ENCODE measurements around the gene CCN5.

CCN5 gene

DNA sequence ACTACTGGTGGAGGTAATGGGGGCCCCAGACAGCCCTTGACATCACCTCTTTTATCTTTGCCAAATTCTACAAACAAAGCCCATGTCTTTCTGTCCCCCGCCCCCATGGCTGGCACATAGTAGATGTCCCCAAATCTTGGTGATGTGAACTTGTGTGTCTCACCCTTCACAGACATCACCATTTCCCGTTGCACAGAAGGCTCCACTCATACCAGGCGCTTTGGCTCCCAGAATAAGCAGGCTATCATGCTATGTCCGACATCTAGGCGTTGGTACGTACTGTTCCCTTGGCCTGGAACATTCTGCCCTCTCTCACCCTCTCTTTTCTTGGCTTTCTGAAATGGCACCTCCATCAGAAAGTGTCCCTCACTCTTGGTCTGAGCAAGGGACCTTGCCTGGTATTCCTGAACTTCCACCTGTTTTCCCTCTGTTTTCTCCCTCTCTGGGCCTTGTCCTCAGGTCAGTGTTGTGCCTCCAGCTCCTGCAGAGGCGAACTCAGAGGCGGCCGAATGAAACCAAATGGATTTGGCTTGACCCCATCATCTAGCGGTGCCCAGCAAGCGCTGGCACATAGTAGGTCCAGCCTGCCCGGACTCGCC, 968 bp upstream of the CCN5 start:
- Histone ChIP-seq H3K4me1 (ENCODE audit: control insufficient read depth, insufficient read depth, low read depth, low read length) (peaks cover 11% of the 10 kb centered on the region), H2AFZ (ENCODE audit: low read depth, low read length) (no peak overlapping the region), H4K91ac (ENCODE audit: low read length) (no peak overlapping the region), H3K9ac (ENCODE audit: low read length) (peak overlapping the region; percentile 29), H3K23ac (ENCODE audit: low read length in 2 of 2) (peak overlapping the region in 1 of 2 experiments; percentile 38), H3K4ac (ENCODE audit: low read depth in 1 of 2, low read length in 2 of 2) (no peak overlapping the region), H3K79me1 (replicated peaks; ENCODE audit: low read length, poor library complexity, severe bottlenecking) (no peaks in the 10 kb centered on the region), H3K18ac (ENCODE audit: low read depth in 1 of 2, low read length in 2 of 2) (peak overlapping the region in 1 of 2 experiments; percentile 78), H2BK12ac (ENCODE audit: low read length in 2 of 2) (peak overlapping the region in 1 of 2 experiments; percentile 65), H3K9me3 (ENCODE audit: control insufficient read depth, low read length) (no peaks in the 10 kb centered on the region), H2BK120ac (ENCODE audit: low read depth, low read length) (no peak overlapping the region), H3K14ac (ENCODE audit: low read length in 2 of 2) (no peak overlapping the region), H3K4me3 (ENCODE audit: insufficient read depth in 1 of 2, low read depth in 1 of 2, low read length in 2 of 2) (no peak overlapping the region), H3K27me3 (ENCODE audit: control insufficient read depth in 1 of 2, insufficient read depth in 1 of 2, low read length in 2 of 2) (no peaks in the 10 kb centered on the region), H2BK15ac (ENCODE audit: low read depth, poor library complexity, severe bottlenecking) (peak overlapping the region; percentile 26), H2AK5ac (ENCODE audit: low read length, severe bottlenecking) (peak overlapping the region; percentile 2), H4K8ac (ENCODE audit: low read length) (no peak overlapping the region), H2BK5ac (ENCODE audit: low read depth, low read length, poor library complexity, severe bottlenecking) (no peak overlapping the region), H3K27ac (ENCODE audit: low read length, poor library complexity, severe bottlenecking) (no peak overlapping the region), H3K36me3 (ENCODE audit: control insufficient read depth in 1 of 2, insufficient read depth in 2 of 2, low read depth in 1 of 2, low read length in 2 of 2) (peaks cover 0 to 25% of the 10 kb centered on the region in 2 experiments), H3K4me2 (ENCODE audit: low read length, poor library complexity, severe bottlenecking) (no peak overlapping the region)
- DNase-seq, result no peak
- 94% methylated on average over 13 of the region's 13 CpGs for WGBS

- Histone ChIP-seq H3K23ac (ENCODE audit: low read length in 2 of 2) (no peak overlapping the region), H3K27me3 (ENCODE audit: control insufficient read depth in 1 of 2, insufficient read depth in 1 of 2, low read length in 2 of 2) (no peaks in the 10 kb centered on the region), H3K27ac (ENCODE audit: low read length, poor library complexity, severe bottlenecking) (no peak overlapping the region), H3K36me3 (ENCODE audit: control insufficient read depth in 1 of 2, insufficient read depth in 2 of 2, low read depth in 1 of 2, low read length in 2 of 2) (peaks cover 0 to 38% of the 10 kb centered on the region in 2 experiments), H2AK5ac (ENCODE audit: low read length, severe bottlenecking) (peak overlapping the region; percentile 16), H2AFZ (ENCODE audit: low read depth, low read length) (no peak overlapping the region), H3K4ac (ENCODE audit: low read depth in 1 of 2, low read length in 2 of 2) (no peak overlapping the region), H2BK120ac (ENCODE audit: low read depth, low read length) (no peak overlapping the region), H2BK12ac (ENCODE audit: low read length in 2 of 2) (peak overlapping the region; percentile 25 to 59), H3K4me2 (ENCODE audit: low read length, poor library complexity, severe bottlenecking) (no peak overlapping the region), H4K91ac (ENCODE audit: low read length) (no peak overlapping the region), H2BK15ac (ENCODE audit: low read depth, poor library complexity, severe bottlenecking) (no peak overlapping the region), H3K9me3 (ENCODE audit: control insufficient read depth, low read length) (no peaks in the 10 kb centered on the region), H2BK5ac (ENCODE audit: low read depth, low read length, poor library complexity, severe bottlenecking) (no peak overlapping the region), H3K4me1 (ENCODE audit: control insufficient read depth, insufficient read depth, low read depth, low read length) (peaks cover 20% of the 10 kb centered on the region), H3K9ac (ENCODE audit: low read length) (peak overlapping the region; percentile 87), H3K14ac (ENCODE audit: low read length in 2 of 2) (peak overlapping the region in 1 of 2 experiments; percentile 58), H3K4me3 (ENCODE audit: insufficient read depth in 1 of 2, low read depth in 1 of 2, low read length in 2 of 2) (peak overlapping the region in 1 of 2 experiments; percentile 85), H3K79me1 (replicated peaks; ENCODE audit: low read length, poor library complexity, severe bottlenecking) (no peaks in the 10 kb centered on the region), H3K18ac (ENCODE audit: low read depth in 1 of 2, low read length in 2 of 2) (no peak overlapping the region), H4K8ac (ENCODE audit: low read length) (no peak overlapping the region)
- no peak for DNase-seq
- 91% methylated on average over 4 of the region's 5 CpGs for WGBS
These were observed 535 bp downstream of the CCN5 start for GRCh38 chr20:44715499-44716308.

DNA sequence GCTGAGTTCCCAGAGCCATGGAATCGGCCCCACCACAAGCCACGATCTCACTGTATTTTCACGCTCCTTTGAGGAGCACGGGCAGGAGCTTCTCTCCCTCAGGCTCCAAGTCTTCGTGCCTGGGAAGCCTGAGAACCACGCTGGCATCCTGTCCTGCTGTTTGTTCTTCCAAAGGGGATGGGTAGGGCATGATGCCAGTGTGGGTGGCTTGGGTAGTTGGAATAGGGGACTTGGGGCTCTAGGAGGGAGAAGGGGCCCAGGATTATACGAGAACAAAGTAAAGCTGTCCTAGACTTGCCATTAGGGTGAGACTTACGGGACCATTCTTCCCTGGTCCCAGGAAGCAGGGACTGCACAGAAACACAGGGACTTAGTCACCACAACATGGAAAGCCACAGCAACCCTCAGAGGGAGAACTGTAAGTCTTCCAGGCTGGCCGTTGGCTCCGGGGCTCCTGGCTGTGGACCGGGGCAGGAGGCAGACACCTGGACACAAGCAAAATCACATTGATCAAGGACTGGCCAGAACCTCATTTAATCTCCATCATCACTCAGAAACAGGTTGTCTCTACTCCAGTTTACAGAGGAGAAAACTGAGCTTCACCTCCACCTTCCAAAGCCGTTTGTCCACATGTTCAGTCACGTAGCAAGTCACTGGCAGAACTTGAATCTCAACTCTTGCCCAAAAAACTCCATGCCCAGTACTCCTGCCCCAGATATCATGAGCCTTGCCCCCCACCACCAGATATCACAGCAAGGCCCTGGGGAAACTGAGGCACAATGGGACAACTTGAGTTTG, 1.3 kb downstream of the CCN5 start:
- 92% methylated on average over 13 of the region's 13 CpGs for whole genome bisulfite sequencing
- peak overlapping the region; percentile 15 for H2BK15ac ChIP-seq (ENCODE audit: low read depth, poor library complexity, severe bottlenecking)
- no peaks in the 10 kb centered on the region for H3K79me1 ChIP-seq (replicated peaks; ENCODE audit: low read length, poor library complexity, severe bottlenecking)
- no peak overlapping the region for H2BK5ac ChIP-seq (ENCODE audit: low read depth, low read length, poor library complexity, severe bottlenecking)
- no peak overlapping the region for H4K91ac ChIP-seq (ENCODE audit: low read length)
- H2AK5ac ChIP-seq (ENCODE audit: low read length, severe bottlenecking), result no peak overlapping the region
- H3K4me2 ChIP-seq (ENCODE audit: low read length, poor library complexity, severe bottlenecking), result no peak overlapping the region
- DNase-seq, result no peak
- no peak overlapping the region for H3K27ac ChIP-seq (ENCODE audit: low read length, poor library complexity, severe bottlenecking)
- H3K4me1 ChIP-seq (ENCODE audit: control insufficient read depth, insufficient read depth, low read depth, low read length), result peaks cover 23% of the 10 kb centered on the region
- no peak overlapping the region for H3K18ac ChIP-seq (ENCODE audit: low read depth in 1 of 2, low read length in 2 of 2)
- no peak overlapping the region for H3K23ac ChIP-seq (ENCODE audit: low read length in 2 of 2)
- peak overlapping the region in 1 of 2 experiments; percentile 61 for H2BK12ac ChIP-seq (ENCODE audit: low read length in 2 of 2)
- H2BK120ac ChIP-seq (ENCODE audit: low read depth, low read length), result no peak overlapping the region
- H2AFZ ChIP-seq (ENCODE audit: low read depth, low read length), result no peak overlapping the region
- H3K9ac ChIP-seq (ENCODE audit: low read length), result peak overlapping the region; percentile 87
- peak overlapping the region in 1 of 2 experiments; percentile 27 for H3K14ac ChIP-seq (ENCODE audit: low read length in 2 of 2)
- H4K8ac ChIP-seq (ENCODE audit: low read length), result no peak overlapping the region
- peaks cover 0 to 42% of the 10 kb centered on the region in 2 experiments for H3K36me3 ChIP-seq (ENCODE audit: control insufficient read depth in 1 of 2, insufficient read depth in 2 of 2, low read depth in 1 of 2, low read length in 2 of 2)
- H3K9me3 ChIP-seq (ENCODE audit: control insufficient read depth, low read length), result no peaks in the 10 kb centered on the region
- no peak overlapping the region for H3K4ac ChIP-seq (ENCODE audit: low read depth in 1 of 2, low read length in 2 of 2)
- peak overlapping the region in 1 of 2 experiments; percentile 85 for H3K4me3 ChIP-seq (ENCODE audit: insufficient read depth in 1 of 2, low read depth in 1 of 2, low read length in 2 of 2)
- no peaks in the 10 kb centered on the region for H3K27me3 ChIP-seq (ENCODE audit: control insufficient read depth in 1 of 2, insufficient read depth in 1 of 2, low read length in 2 of 2)

- WGBS, result 71% methylated on average over 8 of the region's 10 CpGs
- Histone ChIP-seq H3K4ac (ENCODE audit: low read depth in 1 of 2, low read length in 2 of 2) (no peak overlapping the region), H3K27me3 (ENCODE audit: control insufficient read depth in 1 of 2, insufficient read depth in 1 of 2, low read length in 2 of 2) (no peaks in the 10 kb centered on the region)
These were observed 2.8 kb downstream of the CCN5 start for GRCh38 chr20:44717986-44718385.

More at GRCh38 chr20:44717986-44718385, 2.8 kb downstream of the CCN5 start:
- H2BK12ac ChIP-seq (ENCODE audit: low read length in 2 of 2), result no peak overlapping the region
- H2BK15ac ChIP-seq (ENCODE audit: low read depth, poor library complexity, severe bottlenecking), result no peak overlapping the region
- no peaks in the 10 kb centered on the region for H3K9me3 ChIP-seq (ENCODE audit: control insufficient read depth, low read length)
- peak overlapping the region; percentile 87 for H3K9ac ChIP-seq (ENCODE audit: low read length)
- H2AFZ ChIP-seq (ENCODE audit: low read depth, low read length), result no peak overlapping the region
- peak overlapping the region in 1 of 2 experiments; percentile 85 for H3K4me3 ChIP-seq (ENCODE audit: insufficient read depth in 1 of 2, low read depth in 1 of 2, low read length in 2 of 2)
- H3K79me1 ChIP-seq (replicated peaks; ENCODE audit: low read length, poor library complexity, severe bottlenecking), result no peaks in the 10 kb centered on the region
- H4K91ac ChIP-seq (ENCODE audit: low read length), result no peak overlapping the region
- H2BK120ac ChIP-seq (ENCODE audit: low read depth, low read length), result no peak overlapping the region
- no peak overlapping the region for H3K23ac ChIP-seq (ENCODE audit: low read length in 2 of 2)
- H2BK5ac ChIP-seq (ENCODE audit: low read depth, low read length, poor library complexity, severe bottlenecking), result no peak overlapping the region
- no peak overlapping the region for H3K27ac ChIP-seq (ENCODE audit: low read length, poor library complexity, severe bottlenecking)
- H3K14ac ChIP-seq (ENCODE audit: low read length in 2 of 2), result no peak overlapping the region
- H3K36me3 ChIP-seq (ENCODE audit: control insufficient read depth in 1 of 2, insufficient read depth in 2 of 2, low read depth in 1 of 2, low read length in 2 of 2), result peaks cover 0 to 57% of the 10 kb centered on the region in 2 experiments
- H4K8ac ChIP-seq (ENCODE audit: low read length), result no peak overlapping the region
- peaks cover 23% of the 10 kb centered on the region for H3K4me1 ChIP-seq (ENCODE audit: control insufficient read depth, insufficient read depth, low read depth, low read length)
- H3K4me2 ChIP-seq (ENCODE audit: low read length, poor library complexity, severe bottlenecking), result no peak overlapping the region
- H2AK5ac ChIP-seq (ENCODE audit: low read length, severe bottlenecking), result no peak overlapping the region
- H3K18ac ChIP-seq (ENCODE audit: low read depth in 1 of 2, low read length in 2 of 2), result no peak overlapping the region
- no peak for DNase-seq

Data from mesenchymal stem cell (in vitro differentiated cells and primary cell).